A549 (cell line): ENCODE results near the gene RAB3C.
"Not testable (repeated sequence)": the region's sequence is repeated elsewhere in the genome, so short reads cannot be mapped to it uniquely, and the experiment has no call there.

Experiments used
- CHD4 ChIP-seq: fragments of 200-600 bp; sonication (generic); IDR thresholded peaks from 2 replicates; pipeline ENCODE4 v1.6.1; 2016; ENCODE audit warnings: antibody characterized with exemption, mild to moderate bottlenecking, borderline replicate concordance
- JUN ChIP-seq, 2 experiments: fragments of >200 bp; sonication (Bioruptor Twin); formaldehyde crosslinking; IDR thresholded peaks; 2 replicates in 1 of 2; 3 replicates in 1 of 2; pipeline ENCODE4 v1.6.1; 2016 to 2017
- MAFK ChIP-seq: fragments of 450-650 bp; IDR thresholded peaks from 2 replicates; pipeline ENCODE4 v1.6.1; 2014; ENCODE audit not compliant: partially characterized antibody
- MAZ ChIP-seq: fragments of 150-350 bp; IDR thresholded peaks from 2 replicates; pipeline ENCODE4 v1.6.1; 2014; ENCODE audit warnings: antibody characterized with exemption, low read depth, low read length, borderline replicate concordance
- POLR2A ChIP-seq: IDR thresholded peaks from 2 replicates; pipeline ENCODE4 v1.6.1; 2012; ENCODE audit warnings: mild to moderate bottlenecking, low read length
- RAD21 ChIP-seq, 2 experiments: fragments of >200 bp in 1 of 2; sonication (Bioruptor Twin) in 1 of 2; formaldehyde crosslinking in 1 of 2; IDR thresholded peaks in 1 of 2; conservative IDR thresholded peaks in 1 of 2; 2 replicates in 1 of 2; 3 replicates in 1 of 2; pipeline ENCODE4 v1.6.1; 2012 to 2018; ENCODE audit warnings: inconsistent platforms in 1 of 2
- RCOR1 ChIP-seq: fragments of 150-350 bp; IDR thresholded peaks from 2 replicates; pipeline ENCODE4 v1.6.1; 2014; ENCODE audit warnings: antibody characterized with exemption, low read length, low read depth
- RFX5 ChIP-seq: fragments of 450-650 bp; IDR thresholded peaks from 2 replicates; pipeline ENCODE4 v1.7.1; 2014; ENCODE audit warnings: antibody characterized with exemption, mild to moderate bottlenecking, moderate library complexity
- RNF2 ChIP-seq: fragments of 200-600 bp; sonication (generic); IDR thresholded peaks from 2 replicates; pipeline ENCODE4 v1.6.1; 2016; ENCODE audit warnings: low read depth, mild to moderate bottlenecking, antibody characterized with exemption, moderate library complexity, borderline replicate concordance
- TF ChIP-seq, protein P1 (sequence below): fragments of >200 bp; sonication (Bioruptor Twin); formaldehyde crosslinking; IDR thresholded peaks from 3 replicates; pipeline ENCODE4 v1.5.1; 2016
- TF ChIP-seq, protein P2 (sequence below): IDR thresholded peaks from 2 replicates; pipeline ENCODE4 v1.6.1; 2012

DNA sequence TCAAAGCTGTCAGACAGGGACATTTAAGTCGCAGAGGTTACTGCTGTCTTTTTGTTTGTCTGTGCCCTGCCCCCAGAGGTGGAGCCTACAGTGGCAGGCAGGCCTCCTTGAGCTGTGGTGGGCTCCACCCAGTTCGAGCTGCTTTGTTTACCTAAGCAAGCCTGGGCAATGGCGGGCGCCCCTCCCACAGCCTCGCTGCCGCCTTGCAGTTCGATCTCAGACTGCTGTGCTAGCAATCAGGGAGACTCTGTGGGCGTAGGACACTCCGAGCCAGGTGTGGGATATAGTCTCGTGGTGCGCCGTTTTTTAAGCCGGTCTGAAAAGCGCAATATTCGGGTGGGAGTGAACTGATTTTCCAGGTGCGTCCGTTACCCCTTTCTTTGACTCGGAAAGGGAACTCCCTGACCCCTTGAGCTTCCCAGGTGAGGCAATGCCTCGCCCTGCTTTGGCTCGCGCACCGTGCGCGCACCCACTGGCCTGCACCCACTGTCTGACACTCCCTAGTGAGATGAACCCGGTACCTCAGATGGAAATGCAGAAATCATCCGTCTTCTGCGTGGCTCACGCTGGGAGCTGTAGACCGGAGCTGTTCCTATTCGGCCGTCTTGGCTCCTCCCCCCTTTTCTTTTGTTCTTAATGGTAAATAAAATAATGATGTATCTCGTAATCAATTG lies 25.1 kb upstream of the RAB3C start:
- not testable (repeated sequence) for TF ChIP-seq RNF2; MAZ; POLR2A; MAFK; RAD21 (conservative IDR thresholded peaks at IDR 0.05 in 1 of 2, IDR thresholded peaks at IDR 0.05 in 1 of 2); JUN (IDR thresholded peaks at IDR 0.05); CHD4; RCOR1; RFX5
- TF ChIP-seq, protein P1, sequence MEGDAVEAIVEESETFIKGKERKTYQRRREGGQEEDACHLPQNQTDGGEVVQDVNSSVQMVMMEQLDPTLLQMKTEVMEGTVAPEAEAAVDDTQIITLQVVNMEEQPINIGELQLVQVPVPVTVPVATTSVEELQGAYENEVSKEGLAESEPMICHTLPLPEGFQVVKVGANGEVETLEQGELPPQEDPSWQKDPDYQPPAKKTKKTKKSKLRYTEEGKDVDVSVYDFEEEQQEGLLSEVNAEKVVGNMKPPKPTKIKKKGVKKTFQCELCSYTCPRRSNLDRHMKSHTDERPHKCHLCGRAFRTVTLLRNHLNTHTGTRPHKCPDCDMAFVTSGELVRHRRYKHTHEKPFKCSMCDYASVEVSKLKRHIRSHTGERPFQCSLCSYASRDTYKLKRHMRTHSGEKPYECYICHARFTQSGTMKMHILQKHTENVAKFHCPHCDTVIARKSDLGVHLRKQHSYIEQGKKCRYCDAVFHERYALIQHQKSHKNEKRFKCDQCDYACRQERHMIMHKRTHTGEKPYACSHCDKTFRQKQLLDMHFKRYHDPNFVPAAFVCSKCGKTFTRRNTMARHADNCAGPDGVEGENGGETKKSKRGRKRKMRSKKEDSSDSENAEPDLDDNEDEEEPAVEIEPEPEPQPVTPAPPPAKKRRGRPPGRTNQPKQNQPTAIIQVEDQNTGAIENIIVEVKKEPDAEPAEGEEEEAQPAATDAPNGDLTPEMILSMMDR = not testable (repeated sequence)
- TF ChIP-seq, protein P2, sequence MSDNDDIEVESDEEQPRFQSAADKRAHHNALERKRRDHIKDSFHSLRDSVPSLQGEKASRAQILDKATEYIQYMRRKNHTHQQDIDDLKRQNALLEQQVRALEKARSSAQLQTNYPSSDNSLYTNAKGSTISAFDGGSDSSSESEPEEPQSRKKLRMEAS = not testable (repeated sequence)
